ENCODE data around the gene STOML3.

Gene STOML3

GRCh38 chr13:38970380-38971051 lies 20.1 kb downstream of the STOML3 start:
- no peaks in the 10 kb centered on the region for H3K36me3 ChIP-seq (ENCODE audit: insufficient read depth, low read length)
- no peak overlapping the region for H3K27ac ChIP-seq
- no peak overlapping the region for H3K9ac ChIP-seq (ENCODE audit: insufficient read length)
- no peaks in the 10 kb centered on the region for H3K9me3 ChIP-seq (ENCODE audit: low read depth, low read length)
- no peak overlapping the region for H3K4me3 ChIP-seq
- no peak for TF ChIP-seq EZH2 (IDR thresholded peaks at IDR 0.05)
- no peak for TF ChIP-seq FOXP2 (optimal IDR thresholded peaks at IDR 0.05; ENCODE audit: control extremely low read depth, extremely low read length, insufficient read depth)
- TF ChIP-seq POLR2AphosphoS5 (IDR thresholded peaks at IDR 0.05; ENCODE audit: borderline replicate concordance, low read depth, low read length): no peak
- no peak for DNase-seq (ENCODE audit: low read depth, low spot score)

- DNase-seq (ENCODE audit: low read depth, low spot score): no peak
These were observed 21.4 kb downstream of the STOML3 start for GRCh38 chr13:38969187-38969586.

GRCh38 chr13:38967446-38967845 lies 23.2 kb downstream of the STOML3 start:
- no peak overlapping the region for H3K27ac ChIP-seq
- TF ChIP-seq FOXP2 (optimal IDR thresholded peaks at IDR 0.05; ENCODE audit: control extremely low read depth, extremely low read length, insufficient read depth) (no peak), POLR2AphosphoS5 (IDR thresholded peaks at IDR 0.05; ENCODE audit: borderline replicate concordance, low read depth, low read length) (no peak), EZH2 (IDR thresholded peaks at IDR 0.05) (no peak)
- no peaks in the 10 kb centered on the region for H3K36me3 ChIP-seq (ENCODE audit: insufficient read depth, low read length)
- no peaks in the 10 kb centered on the region for H3K9me3 ChIP-seq (ENCODE audit: low read depth, low read length)
- no peak overlapping the region for H3K4me3 ChIP-seq
- DNase-seq (ENCODE audit: low read depth, low spot score): no peak
- no peak overlapping the region for H3K9ac ChIP-seq (ENCODE audit: insufficient read length)

More at GRCh38 chr13:38969187-38969586, 21.4 kb downstream of the STOML3 start:
- no peak overlapping the region for H3K4me3 ChIP-seq
- no peak for TF ChIP-seq POLR2AphosphoS5 (IDR thresholded peaks at IDR 0.05; ENCODE audit: borderline replicate concordance, low read depth, low read length)
- TF ChIP-seq FOXP2 (optimal IDR thresholded peaks at IDR 0.05; ENCODE audit: control extremely low read depth, extremely low read length, insufficient read depth): no peak
- TF ChIP-seq EZH2 (IDR thresholded peaks at IDR 0.05): no peak
- H3K9ac ChIP-seq (ENCODE audit: insufficient read length): no peak overlapping the region
- H3K9me3 ChIP-seq (ENCODE audit: low read depth, low read length): no peaks in the 10 kb centered on the region
- no peak overlapping the region for H3K27ac ChIP-seq
- no peaks in the 10 kb centered on the region for H3K36me3 ChIP-seq (ENCODE audit: insufficient read depth, low read length)

- no peaks in the 10 kb centered on the region for H3K36me3 ChIP-seq (ENCODE audit: insufficient read depth, low read length)
- peaks cover 2% of the 10 kb centered on the region; the same call in 1 of the 2 replicates for H3K9me3 ChIP-seq (ENCODE audit: low read depth, low read length)
- no peak overlapping the region for H3K4me3 ChIP-seq
- H3K27ac ChIP-seq: no peak overlapping the region
- no peak for TF ChIP-seq POLR2AphosphoS5 (IDR thresholded peaks at IDR 0.05; ENCODE audit: borderline replicate concordance, low read depth, low read length)
- no peak for TF ChIP-seq EZH2 (IDR thresholded peaks at IDR 0.05)
- no peak for TF ChIP-seq FOXP2 (optimal IDR thresholded peaks at IDR 0.05; ENCODE audit: control extremely low read depth, extremely low read length, insufficient read depth)
- no peak overlapping the region for H3K9ac ChIP-seq (ENCODE audit: insufficient read length)
- no peak for DNase-seq (ENCODE audit: low read depth, low spot score)
These were observed 25.4 kb downstream of the STOML3 start for GRCh38 chr13:38965281-38965680.

GRCh38 chr13:38960175-38960574 lies 30.5 kb downstream of the STOML3 start:
- peaks cover 8% of the 10 kb centered on the region; the same call in 1 of the 2 replicates for H3K9me3 ChIP-seq (ENCODE audit: low read depth, low read length)
- H3K9ac ChIP-seq (ENCODE audit: insufficient read length): no peak overlapping the region
- H3K36me3 ChIP-seq (ENCODE audit: insufficient read depth, low read length): no peaks in the 10 kb centered on the region
- H3K4me3 ChIP-seq: no peak overlapping the region
- H3K27ac ChIP-seq: no peak overlapping the region
- TF ChIP-seq POLR2AphosphoS5 (IDR thresholded peaks at IDR 0.05; ENCODE audit: borderline replicate concordance, low read depth, low read length) (no peak), EZH2 (IDR thresholded peaks at IDR 0.05) (no peak), FOXP2 (optimal IDR thresholded peaks at IDR 0.05; ENCODE audit: control extremely low read depth, extremely low read length, insufficient read depth) (no peak)
- no peak for DNase-seq (ENCODE audit: low read depth, low spot score)

GRCh38 chr13:38957794-38958592 lies 32.6 kb downstream of the STOML3 start:
- no peak overlapping the region for H3K27ac ChIP-seq
- peaks cover 8% of the 10 kb centered on the region; the same call in 1 of the 2 replicates for H3K9me3 ChIP-seq (ENCODE audit: low read depth, low read length)
- no peak for TF ChIP-seq POLR2AphosphoS5 (IDR thresholded peaks at IDR 0.05; ENCODE audit: borderline replicate concordance, low read depth, low read length)
- no peak for TF ChIP-seq FOXP2 (optimal IDR thresholded peaks at IDR 0.05; ENCODE audit: control extremely low read depth, extremely low read length, insufficient read depth)
- no peak for TF ChIP-seq EZH2 (IDR thresholded peaks at IDR 0.05)
- no peaks in the 10 kb centered on the region for H3K36me3 ChIP-seq (ENCODE audit: insufficient read depth, low read length)
- no peak overlapping the region for H3K9ac ChIP-seq (ENCODE audit: insufficient read length)
- H3K4me3 ChIP-seq: no peak overlapping the region
- DNase-seq (ENCODE audit: low read depth, low spot score): no peak

GRCh38 chr13:38954844-38955243 lies 35.8 kb downstream of the STOML3 start:
- Histone ChIP-seq H3K9ac (ENCODE audit: insufficient read length) (no peak overlapping the region), H3K4me3 (no peak overlapping the region), H3K9me3 (ENCODE audit: low read depth, low read length) (peaks cover 2% of the 10 kb centered on the region; the same call in 1 of the 2 replicates), H3K27ac (no peak overlapping the region), H3K36me3 (ENCODE audit: insufficient read depth, low read length) (no peaks in the 10 kb centered on the region)
- TF ChIP-seq FOXP2 (optimal IDR thresholded peaks at IDR 0.05; ENCODE audit: control extremely low read depth, extremely low read length, insufficient read depth) (no peak), EZH2 (IDR thresholded peaks at IDR 0.05) (no peak), POLR2AphosphoS5 (IDR thresholded peaks at IDR 0.05; ENCODE audit: borderline replicate concordance, low read depth, low read length) (no peak)
- DNase-seq (ENCODE audit: low read depth, low spot score): no peak

- no peak for DNase-seq (ENCODE audit: low read depth, low spot score)
- TF ChIP-seq EZH2 (IDR thresholded peaks at IDR 0.05): no peak
These were observed 36.3 kb downstream of the STOML3 start for GRCh38 chr13:38954291-38954690.

More at GRCh38 chr13:38954291-38954690, 36.3 kb downstream of the STOML3 start:
- Histone ChIP-seq H3K36me3 (ENCODE audit: insufficient read depth, low read length) (no peaks in the 10 kb centered on the region), H3K9ac (ENCODE audit: insufficient read length) (no peak overlapping the region), H3K27ac (no peak overlapping the region), H3K4me3 (no peak overlapping the region), H3K9me3 (ENCODE audit: low read depth, low read length) (no peaks in the 10 kb centered on the region; the same call in 1 of the 2 replicates)
